Peyer's patch (tissue), 4 donors: ENCODE data around the gene LIPA. TPM values are rescaled to one million over a fixed set of nuclear protein-coding genes. Genes with fewer than 3 reads are reported as not detected.
A peak's percentile ranks its signal among the peaks of the same experiment; 100 is the strongest.

ENCODE experiments used
- DNase-seq, 3 donors: peaks; one replicate each; pipeline ENCODE4 v3.0.0-alpha.2; 2017 to 2019
- H3K27ac ChIP-seq, 4 donors: fragments of 200-600 bp; sonication (generic); one replicate each; pipeline ENCODE4 v1.5.1; 2016 to 2019
- H3K27me3 ChIP-seq, 2 donors: fragments of 200-600 bp; sonication (generic); one replicate each; pipeline ENCODE4 v1.5.1; 2019
- H3K36me3 ChIP-seq, 3 donors: fragments of 200-600 bp; sonication (generic); one replicate each; pipeline ENCODE4 v1.5.1; 2016 to 2019
- H3K4me1 ChIP-seq, 4 donors: fragments of 200-600 bp; sonication (generic); one replicate each; pipeline ENCODE4 v1.5.1; 2016 to 2019
- H3K4me3 ChIP-seq, 4 donors: fragments of 200-600 bp; sonication (generic); 1 replicate in 3 of 4; 2 replicates in 1 of 4; pipeline ENCODE4 v1.5.1; 2016 to 2019; ENCODE audit warnings: mild to moderate bottlenecking in 1 of 4
- H3K9me3 ChIP-seq, 4 donors: fragments of 200-600 bp; sonication (generic); one replicate each; pipeline ENCODE4 v1.5.1; 2016 to 2019; ENCODE audit warnings: mild to moderate bottlenecking in 1 of 4
- CTCF ChIP-seq, 6 experiments: fragments of 450-650 bp in 4 of 6; fragments of 200-600 bp in 2 of 6; sonication (generic) in 1 of 6; IDR thresholded peaks; one replicate each; pipeline ENCODE4 v1.5.1; 2017 to 2019; ENCODE audit warnings: antibody characterized with exemption in 6 of 6, mild to moderate bottlenecking in 3 of 6, moderate library complexity in 1 of 6
- POLR2A ChIP-seq, 2 donors: fragments of 450-650 bp; IDR thresholded peaks; one replicate each; pipeline ENCODE4 v1.5.1; 2017; ENCODE audit warnings: antibody characterized with exemption in 2 of 2, mild to moderate bottlenecking in 2 of 2, moderate library complexity in 2 of 2
- total RNA-seq, 4 donors: library from RNA; depleted of rRNA; stranded (reverse); fragments of >200 nt; gene quantifications; one replicate each; pipeline ENCODE4 v1.1.0, GENCODE V29; 2016

Gene LIPA
- total RNA-seq, 4 donors from 2014 or later: 30.5 to 349 (median 116) TPM

GRCh38 chr10:89164080-89164479, 87.5 kb downstream of the LIPA start:
- DNase-seq: no peak
- Histone ChIP-seq H3K9me3 (no peaks in the 10 kb centered on the region), H3K27me3 (no peaks in the 10 kb centered on the region), H3K4me1 (no peaks in the 10 kb centered on the region), H3K36me3 (no peaks in the 10 kb centered on the region), H3K4me3 (peak overlapping the region in 1 of 4 donors; percentile 28), H3K27ac (peak overlapping the region in 3 of 4 donors; percentile 20 to 51 (median 24))
- no peak for TF ChIP-seq POLR2A (IDR thresholded peaks at IDR 0.05)
- no peak for TF ChIP-seq CTCF (IDR thresholded peaks at IDR 0.05)

Other genes starting within 250 kb of the LIPA start
- 1 to 10 TPM in 2 of 4 donors, under 1 TPM in 1, not detected in 1; 0.70 to 9.9 (median 3.1) TPM for gene CH25H, start 44.5 kb downstream of the LIPA start, total RNA-seq
- 10 to 100 TPM in 1 of 4 donors, 1 to 10 TPM in 3; 3.3 to 10.9 (median 4.7) TPM for gene IFIT2, start 50.3 kb upstream of the LIPA start, total RNA-seq
- gene IFIT3, start 76.2 kb upstream of the LIPA start, total RNA-seq: 10 to 100 TPM; 10.6 to 16.4 (median 13.7) TPM
- gene IFIT1B, start 126.3 kb upstream of the LIPA start, total RNA-seq: not detected
- 1 to 10 TPM; 3.3 to 9.3 (median 6.8) TPM for gene IFIT1, start 140.8 kb upstream of the LIPA start, total RNA-seq
- 10 to 100 TPM in 3 of 4 donors, 1 to 10 TPM in 1; 7.2 to 15.6 (median 12.6) TPM for gene IFIT5, start 162.8 kb upstream of the LIPA start, total RNA-seq